Panc1 (cell line): ENCODE results near the gene NEK8. TPM values are rescaled to one million over a fixed set of nuclear protein-coding genes. Genes with fewer than 3 reads are reported as not detected.

ENCODE experiments used
- ATAC-seq: fragments of 200-7000 bp; cut with Tn5 transposase; 2 replicates; pipeline ENCODE4 v1.9.1; 2020; ENCODE audit warnings: mild to moderate bottlenecking, moderate library complexity
- BruUV-seq: library from RNA; stranded (reverse); fragments of 400-500 nt; replicated peaks from 2 replicates; lab custom pipeline; 2021; lab: Mats Ljungman, UMichigan
- CTCF ChIA-PET: fragments of 300-600 bp; sonication (Branson Sonifier 250); formaldehyde crosslinking; loops from one replicate; lab custom pipeline; 2022; ENCODE audit warnings: antibody characterized with exemption; lab: Charles Lee
- POLR2A ChIA-PET: fragments of 300-600 bp; sonication (Branson Sonifier 250); formaldehyde crosslinking; loops from one replicate; lab custom pipeline; 2022; ENCODE audit warnings: antibody characterized with exemption; lab: Charles Lee
- DNase-seq: peaks from one replicate; pipeline ENCODE4 v3.0.0-alpha.2; 2010; ENCODE audit warnings: low read depth, low spot score
- H3K27ac ChIP-seq: 2 replicates; pipeline ENCODE4 v1.5.1; 2011; ENCODE audit warnings: mild to moderate bottlenecking, low read length, inconsistent platforms
- H3K27me3 ChIP-seq: fragments of 200-500 bp; sonication (Bioruptor generic); 2 replicates; pipeline ENCODE4 v1.6.0; 2014; ENCODE audit warnings: low read length, inconsistent platforms; ENCODE audit not compliant: control insufficient read depth, insufficient read depth
- H3K36me3 ChIP-seq: fragments of 200-500 bp; sonication (Bioruptor generic); 2 replicates; pipeline ENCODE4 v1.5.1; 2014; ENCODE audit warnings: inconsistent platforms, mild to moderate bottlenecking, low read length, moderate library complexity; ENCODE audit not compliant: control insufficient read depth, insufficient read depth
- H3K4me1 ChIP-seq: 2 replicates; pipeline ENCODE4 v1.5.1; 2011; ENCODE audit warnings: inconsistent platforms, mild to moderate bottlenecking, low read length, moderate library complexity; ENCODE audit not compliant: control insufficient read depth, insufficient read depth
- H3K4me3 ChIP-seq, 2 experiments: 2 replicates each; pipeline ENCODE4 v1.5.1; 2011 to 2012; ENCODE audit warnings: low read depth in 2 of 2, low read length in 2 of 2, mild to moderate bottlenecking in 2 of 2, inconsistent platforms in 1 of 2, moderate library complexity in 1 of 2
- H3K9me3 ChIP-seq: fragments of 200-500 bp; sonication (Bioruptor generic); 2 replicates; pipeline ENCODE4 v1.5.1; 2014; ENCODE audit warnings: low read depth, mild to moderate bottlenecking, inconsistent platforms, low read length, moderate library complexity; ENCODE audit not compliant: control insufficient read depth, insufficient read depth
- CTCF ChIP-seq: fragments of 450-650 bp; IDR thresholded peaks from 2 replicates; pipeline ENCODE4 v1.5.1; 2017; ENCODE audit warnings: mild to moderate bottlenecking
- POLR2AphosphoS5 ChIP-seq: IDR thresholded peaks from 2 replicates; pipeline ENCODE4 v1.6.1; 2012; ENCODE audit warnings: mild to moderate bottlenecking, low read depth, low read length, moderate library complexity
- SIN3A ChIP-seq: IDR thresholded peaks from 2 replicates; pipeline ENCODE4 v1.6.1; 2012; ENCODE audit warnings: low read depth, mild to moderate bottlenecking, low read length, moderate library complexity, borderline replicate concordance; ENCODE audit not compliant: insufficient read depth
- TCF7L2 ChIP-seq: IDR thresholded peaks from 2 replicates; pipeline ENCODE4 v1.6.1; 2011; ENCODE audit warnings: mild to moderate bottlenecking, low read depth, low read length, inconsistent platforms
- in situ Hi-C: cut with HindIII; loops from 2 replicates; pipeline ENCODE4 v1.10.0; 2016; ENCODE audit warnings: low sequenced_read_pairs, low pct_unique_long_range_greater_than_20kb
- intact Hi-C: fragments of 100-400 bp; cut with micrococcal nuclease; formaldehyde crosslinking; loops from one replicate; pipeline ENCODE4 v1.10.0; 2022; ENCODE audit not compliant: unreplicated experiment
- total RNA-seq: library from RNA; stranded (reverse); gene quantifications from one replicate; pipeline ENCODE4 v1.2.1, GENCODE V29; 2021; ENCODE audit not compliant: unreplicated experiment
- TF ChIP-seq, protein P1 (sequence below), 2 experiments: IDR thresholded peaks; 2 replicates each; pipeline ENCODE4 v1.6.1; 2011 to 2012; ENCODE audit warnings: low read depth in 2 of 2, control low read depth in 1 of 2, low read length in 1 of 2, mild to moderate bottlenecking in 1 of 2, moderate library complexity in 1 of 2; ENCODE audit not compliant: insufficient read depth in 1 of 2

NEK8 gene
- total RNA-seq, 1 experiment from 2014 or later, result 11.9 TPM

GRCh38 chr17:28700278-28700677, 28.3 kb upstream of the NEK8 start:
- no TSS peak for BruUV-seq
- intact Hi-C loops (no loop called here), in situ Hi-C loops (no loop called here)
- ATAC-seq (no peak), DNase-seq (no peak)
- no peaks in the 10 kb centered on the region for H3K9me3 ChIP-seq
- ChIA-PET CTCF (no interaction called here), POLR2A (interaction anchor here (0.6 kb wide), 1 partner anchor 19 kb away, joined by 4 read pairs; no protein-coding TSS in a partner anchor)
- no peak overlapping the region for H3K27ac ChIP-seq
- TF ChIP-seq POLR2AphosphoS5, result no peak
- TF ChIP-seq SIN3A, result no peak
- TF ChIP-seq, protein P1, sequence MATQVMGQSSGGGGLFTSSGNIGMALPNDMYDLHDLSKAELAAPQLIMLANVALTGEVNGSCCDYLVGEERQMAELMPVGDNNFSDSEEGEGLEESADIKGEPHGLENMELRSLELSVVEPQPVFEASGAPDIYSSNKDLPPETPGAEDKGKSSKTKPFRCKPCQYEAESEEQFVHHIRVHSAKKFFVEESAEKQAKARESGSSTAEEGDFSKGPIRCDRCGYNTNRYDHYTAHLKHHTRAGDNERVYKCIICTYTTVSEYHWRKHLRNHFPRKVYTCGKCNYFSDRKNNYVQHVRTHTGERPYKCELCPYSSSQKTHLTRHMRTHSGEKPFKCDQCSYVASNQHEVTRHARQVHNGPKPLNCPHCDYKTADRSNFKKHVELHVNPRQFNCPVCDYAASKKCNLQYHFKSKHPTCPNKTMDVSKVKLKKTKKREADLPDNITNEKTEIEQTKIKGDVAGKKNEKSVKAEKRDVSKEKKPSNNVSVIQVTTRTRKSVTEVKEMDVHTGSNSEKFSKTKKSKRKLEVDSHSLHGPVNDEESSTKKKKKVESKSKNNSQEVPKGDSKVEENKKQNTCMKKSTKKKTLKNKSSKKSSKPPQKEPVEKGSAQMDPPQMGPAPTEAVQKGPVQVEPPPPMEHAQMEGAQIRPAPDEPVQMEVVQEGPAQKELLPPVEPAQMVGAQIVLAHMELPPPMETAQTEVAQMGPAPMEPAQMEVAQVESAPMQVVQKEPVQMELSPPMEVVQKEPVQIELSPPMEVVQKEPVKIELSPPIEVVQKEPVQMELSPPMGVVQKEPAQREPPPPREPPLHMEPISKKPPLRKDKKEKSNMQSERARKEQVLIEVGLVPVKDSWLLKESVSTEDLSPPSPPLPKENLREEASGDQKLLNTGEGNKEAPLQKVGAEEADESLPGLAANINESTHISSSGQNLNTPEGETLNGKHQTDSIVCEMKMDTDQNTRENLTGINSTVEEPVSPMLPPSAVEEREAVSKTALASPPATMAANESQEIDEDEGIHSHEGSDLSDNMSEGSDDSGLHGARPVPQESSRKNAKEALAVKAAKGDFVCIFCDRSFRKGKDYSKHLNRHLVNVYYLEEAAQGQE (IDR thresholded peaks at IDR 0.05; ENCODE audit: insufficient read depth in 1 of 2, low read depth in 2 of 2, low read length in 1 of 2), result no peak
- TF ChIP-seq CTCF, result no peak
- no peak for TF ChIP-seq TCF7L2
- peaks cover 14% of the 10 kb centered on the region for H3K36me3 ChIP-seq
- H3K27me3 ChIP-seq, result no peaks in the 10 kb centered on the region
- H3K4me3 ChIP-seq, result no peak overlapping the region
- H3K4me1 ChIP-seq, result no peaks in the 10 kb centered on the region

DNA sequence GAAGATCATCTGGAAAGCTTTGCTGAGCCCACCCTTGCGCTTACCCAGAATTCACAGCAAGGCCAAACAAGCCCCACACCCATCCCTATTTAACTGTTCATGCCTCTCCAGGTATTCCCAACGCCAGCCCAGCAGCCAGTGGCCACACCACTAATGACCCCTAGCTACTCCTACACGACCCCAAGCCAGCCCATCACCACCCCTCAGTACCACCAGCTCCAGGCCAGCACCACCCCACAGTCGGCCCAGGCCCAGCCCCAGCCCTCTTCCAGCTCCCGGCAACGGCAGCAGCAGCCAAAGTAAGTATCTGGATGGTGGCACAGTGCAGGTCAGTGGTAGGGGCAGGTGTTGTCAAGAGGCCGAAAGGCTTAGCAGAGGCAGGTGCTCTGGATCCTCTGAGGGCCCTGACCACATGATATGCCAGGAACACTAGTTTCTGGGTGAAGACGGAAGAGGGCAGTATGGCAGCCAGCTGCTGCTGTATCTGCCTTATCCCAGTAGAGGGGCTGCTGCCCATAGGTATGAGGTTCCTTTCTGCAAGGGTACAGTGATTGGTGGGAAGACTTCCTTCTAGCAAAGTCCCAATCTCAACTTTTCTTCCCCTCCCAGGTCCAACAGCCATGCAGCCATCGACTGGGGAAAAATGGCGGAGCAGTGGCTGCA, 27.6 kb upstream of the NEK8 start:
- Histone ChIP-seq H3K27ac (no peak overlapping the region), H3K9me3 (no peaks in the 10 kb centered on the region), H3K4me1 (no peaks in the 10 kb centered on the region), H3K27me3 (no peaks in the 10 kb centered on the region), H3K4me3 (no peak overlapping the region), H3K36me3 (peaks cover 10% of the 10 kb centered on the region)
- TF ChIP-seq, protein P1 (IDR thresholded peaks at IDR 0.05; ENCODE audit: insufficient read depth in 1 of 2, low read depth in 2 of 2, low read length in 1 of 2), result no peak
- TF ChIP-seq POLR2AphosphoS5, result no peak
- TF ChIP-seq CTCF, result no peak
- TF ChIP-seq SIN3A, result no peak
- TF ChIP-seq TCF7L2, result no peak
- ChIA-PET POLR2A (no interaction called here), CTCF (no interaction called here)
- in situ Hi-C loops (no loop called here), intact Hi-C loops (no loop called here)
- BruUV-seq, result no TSS peak
- ATAC-seq, result no peak
- no peak for DNase-seq
